ENCODE data around the gene SAMD11.

- TF ChIP-seq, protein P1, sequence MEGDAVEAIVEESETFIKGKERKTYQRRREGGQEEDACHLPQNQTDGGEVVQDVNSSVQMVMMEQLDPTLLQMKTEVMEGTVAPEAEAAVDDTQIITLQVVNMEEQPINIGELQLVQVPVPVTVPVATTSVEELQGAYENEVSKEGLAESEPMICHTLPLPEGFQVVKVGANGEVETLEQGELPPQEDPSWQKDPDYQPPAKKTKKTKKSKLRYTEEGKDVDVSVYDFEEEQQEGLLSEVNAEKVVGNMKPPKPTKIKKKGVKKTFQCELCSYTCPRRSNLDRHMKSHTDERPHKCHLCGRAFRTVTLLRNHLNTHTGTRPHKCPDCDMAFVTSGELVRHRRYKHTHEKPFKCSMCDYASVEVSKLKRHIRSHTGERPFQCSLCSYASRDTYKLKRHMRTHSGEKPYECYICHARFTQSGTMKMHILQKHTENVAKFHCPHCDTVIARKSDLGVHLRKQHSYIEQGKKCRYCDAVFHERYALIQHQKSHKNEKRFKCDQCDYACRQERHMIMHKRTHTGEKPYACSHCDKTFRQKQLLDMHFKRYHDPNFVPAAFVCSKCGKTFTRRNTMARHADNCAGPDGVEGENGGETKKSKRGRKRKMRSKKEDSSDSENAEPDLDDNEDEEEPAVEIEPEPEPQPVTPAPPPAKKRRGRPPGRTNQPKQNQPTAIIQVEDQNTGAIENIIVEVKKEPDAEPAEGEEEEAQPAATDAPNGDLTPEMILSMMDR (IDR thresholded peaks at IDR 0.05), result no peak
- no peak for TF ChIP-seq POLR2AphosphoS5 (IDR thresholded peaks at IDR 0.05)
- no peak for TF ChIP-seq POLR2A (IDR thresholded peaks at IDR 0.05)
- TF ChIP-seq EP300 (IDR thresholded peaks at IDR 0.05), result no peak
Observed at GRCh38 chr1:975365-975764, 51.6 kb downstream of the SAMD11 start.
